Measurements from ENCODE around the gene ASB13. TPM values are rescaled to one million over a fixed set of nuclear protein-coding genes. Genes with fewer than 3 reads are reported as not detected.

The ASB13 gene
- total and polyA plus RNA-seq, 2 of the 13 experiments (the other 11 are each of a cell fraction or from before 2014, with no cell fraction given): 9.3 to 15.4 TPM

DNA sequence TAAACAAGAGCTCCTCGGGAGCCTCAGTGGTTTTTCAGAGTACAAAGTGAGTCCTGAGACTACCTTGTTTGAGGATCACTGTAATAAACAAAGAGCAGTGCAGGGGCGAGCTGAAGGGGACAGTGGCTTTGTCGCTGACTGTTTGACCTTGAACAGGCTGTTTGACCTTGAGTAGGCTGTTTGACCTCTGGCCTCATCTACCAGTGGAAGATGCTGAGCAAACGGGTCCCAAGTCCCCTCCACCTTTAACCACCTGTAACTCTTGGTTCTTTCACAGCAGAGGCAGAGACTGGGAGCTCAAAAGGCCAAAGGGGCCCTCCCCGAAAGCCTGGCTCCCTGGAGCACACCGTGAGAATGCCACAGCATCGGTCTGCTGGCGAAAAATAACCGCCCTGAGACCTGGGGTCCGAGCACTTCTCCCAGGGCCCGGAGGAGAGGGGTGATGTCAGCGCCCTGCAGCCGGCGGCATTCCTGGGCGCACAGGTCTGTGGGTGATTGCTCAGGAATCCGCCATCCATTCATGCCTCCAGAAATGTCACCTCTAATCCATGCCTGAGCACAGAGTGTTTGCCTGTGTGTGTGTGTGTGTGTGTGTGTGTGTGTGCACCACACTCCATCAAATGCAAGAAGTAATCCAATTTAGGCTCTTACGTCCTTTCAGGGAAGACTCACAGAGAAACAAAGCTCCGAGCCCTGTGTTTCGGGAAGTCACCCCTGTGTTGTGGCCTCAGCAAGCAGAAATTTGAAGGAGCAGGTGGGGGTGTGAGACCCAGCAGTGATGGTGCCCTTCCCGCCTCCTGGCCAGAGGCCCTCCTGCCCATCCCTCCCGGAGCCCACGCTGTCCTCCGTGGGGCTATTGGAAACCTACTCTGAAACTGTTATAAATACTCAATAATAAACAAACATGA is 66.5 kb downstream of the ASB13 start (continued):
- no peak for TF ChIP-seq SOX6 (IDR thresholded peaks at IDR 0.05)
- peak; percentile 46; the same call in 1 of the 2 replicates for TF ChIP-seq SOX6 (CRISPR knock-in tag; IDR thresholded peaks at IDR 0.05)
- no peak for TF ChIP-seq HIVEP1 (CRISPR knock-in tag; IDR thresholded peaks at IDR 0.05)
- peak; percentile 8; the same call in 1 of the 2 replicates for TF ChIP-seq RARA (CRISPR knock-in tag; IDR thresholded peaks at IDR 0.05)
- TF ChIP-seq HNF4A (CRISPR knock-in tag; IDR thresholded peaks at IDR 0.05): peak; percentile 61
- TF ChIP-seq, protein P1, sequence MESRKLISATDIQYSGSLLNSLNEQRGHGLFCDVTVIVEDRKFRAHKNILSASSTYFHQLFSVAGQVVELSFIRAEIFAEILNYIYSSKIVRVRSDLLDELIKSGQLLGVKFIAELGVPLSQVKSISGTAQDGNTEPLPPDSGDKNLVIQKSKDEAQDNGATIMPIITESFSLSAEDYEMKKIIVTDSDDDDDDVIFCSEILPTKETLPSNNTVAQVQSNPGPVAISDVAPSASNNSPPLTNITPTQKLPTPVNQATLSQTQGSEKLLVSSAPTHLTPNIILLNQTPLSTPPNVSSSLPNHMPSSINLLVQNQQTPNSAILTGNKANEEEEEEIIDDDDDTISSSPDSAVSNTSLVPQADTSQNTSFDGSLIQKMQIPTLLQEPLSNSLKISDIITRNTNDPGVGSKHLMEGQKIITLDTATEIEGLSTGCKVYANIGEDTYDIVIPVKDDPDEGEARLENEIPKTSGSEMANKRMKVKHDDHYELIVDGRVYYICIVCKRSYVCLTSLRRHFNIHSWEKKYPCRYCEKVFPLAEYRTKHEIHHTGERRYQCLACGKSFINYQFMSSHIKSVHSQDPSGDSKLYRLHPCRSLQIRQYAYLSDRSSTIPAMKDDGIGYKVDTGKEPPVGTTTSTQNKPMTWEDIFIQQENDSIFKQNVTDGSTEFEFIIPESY (CRISPR knock-in tag; IDR thresholded peaks at IDR 0.05): peak; percentile 46; the same call in 1 of the 2 replicates
- TF ChIP-seq STAG1 (CRISPR knock-in tag; IDR thresholded peaks at IDR 0.05): no peak
- TF ChIP-seq, protein P2, sequence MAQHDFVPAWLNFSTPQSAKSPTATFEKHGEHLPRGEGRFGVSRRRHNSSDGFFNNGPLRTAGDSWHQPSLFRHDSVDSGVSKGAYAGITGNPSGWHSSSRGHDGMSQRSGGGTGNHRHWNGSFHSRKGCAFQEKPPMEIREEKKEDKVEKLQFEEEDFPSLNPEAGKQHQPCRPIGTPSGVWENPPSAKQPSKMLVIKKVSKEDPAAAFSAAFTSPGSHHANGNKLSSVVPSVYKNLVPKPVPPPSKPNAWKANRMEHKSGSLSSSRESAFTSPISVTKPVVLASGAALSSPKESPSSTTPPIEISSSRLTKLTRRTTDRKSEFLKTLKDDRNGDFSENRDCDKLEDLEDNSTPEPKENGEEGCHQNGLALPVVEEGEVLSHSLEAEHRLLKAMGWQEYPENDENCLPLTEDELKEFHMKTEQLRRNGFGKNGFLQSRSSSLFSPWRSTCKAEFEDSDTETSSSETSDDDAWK (CRISPR knock-in tag; IDR thresholded peaks at IDR 0.05): no peak
- TF ChIP-seq SALL1 (CRISPR knock-in tag; IDR thresholded peaks at IDR 0.05): peak; percentile 37; the same call in 1 of the 2 replicates
- 0 out of 2 replicates have a peak, but pooled peaks have one; percentile 64 for TF ChIP-seq ZNF274 (CRISPR knock-in tag; IDR thresholded peaks at IDR 0.05)
- TF ChIP-seq ESRRA (CRISPR knock-in tag; IDR thresholded peaks at IDR 0.05; ENCODE audit: low read depth): peak; percentile 99
- no peak for TF ChIP-seq ZFAT (CRISPR knock-in tag; conservative IDR thresholded peaks at IDR 0.05)
- no peak for TF ChIP-seq KLF11 (CRISPR knock-in tag; IDR thresholded peaks at IDR 0.05)
- TF ChIP-seq TP53 (CRISPR knock-in tag; conservative IDR thresholded peaks at IDR 0.05): no peak
